T47D (cell line): ENCODE measurements around the gene SEPHS1.

Source experiments
- DNase-seq, 2 experiments: peaks; one replicate each; pipeline versions ENCODE4 v3.0.0 to v3.0.0-alpha.2; 2011 to 2012; ENCODE audit warnings: low read depth in 1 of 2, low spot score in 1 of 2
- JUND ChIP-seq: IDR thresholded peaks from 2 replicates; pipeline ENCODE4 v1.6.1; 2012; ENCODE audit warnings: low read depth
- in situ Hi-C: cut with HindIII; loops from 2 replicates; pipeline ENCODE4 v1.10.0; 2016; ENCODE audit warnings: low sequenced_read_pairs, low pct_unique_long_range_greater_than_20kb

The SEPHS1 gene

GRCh38 chr10:13310518-13311176 lies 37.4 kb downstream of the SEPHS1 start:
- DNase-seq = no peak
- in situ Hi-C loops = no loop called here
- no peak for TF ChIP-seq JUND

DNA sequence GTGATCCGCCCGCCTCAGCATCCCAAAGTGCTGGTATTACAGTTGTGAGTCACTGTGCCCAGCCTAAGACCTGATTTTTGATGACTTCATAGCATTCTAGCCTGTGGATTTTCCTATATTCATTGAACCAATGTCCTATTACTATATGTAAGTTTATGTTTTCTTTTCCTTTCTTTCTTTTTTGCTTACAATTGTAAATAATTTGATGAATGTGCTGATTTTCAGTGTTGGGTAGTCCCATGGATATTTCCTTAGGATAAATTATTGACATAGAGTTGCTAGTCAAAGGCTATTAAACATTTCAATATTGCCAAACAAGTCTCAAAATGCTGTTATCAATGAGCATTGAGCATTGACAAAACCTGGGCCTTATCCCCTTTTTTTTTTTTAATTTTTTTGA lies 38.3 kb downstream of the SEPHS1 start:
- no peak for DNase-seq
- in situ Hi-C loops = no loop called here
- TF ChIP-seq JUND = no peak

DNA sequence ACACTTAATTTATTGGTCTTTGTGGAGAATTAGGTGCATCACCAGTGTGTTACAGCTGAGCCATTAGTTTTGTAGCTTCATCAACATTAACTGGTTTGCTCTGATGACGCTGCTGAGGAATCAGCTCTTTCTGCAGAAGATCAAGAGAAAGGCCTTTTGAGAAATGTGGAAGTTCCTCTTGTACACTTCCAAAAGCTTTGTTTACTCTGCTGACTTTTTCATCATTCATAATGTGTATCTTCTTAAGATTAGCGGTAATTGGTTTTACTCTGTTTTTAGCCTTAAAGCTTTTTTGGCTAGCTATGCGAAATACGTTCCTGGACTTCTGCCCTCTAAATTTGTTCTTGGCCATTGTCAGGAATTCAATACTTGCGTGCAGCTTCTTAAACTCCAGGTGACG lies 40.0 kb downstream of the SEPHS1 start:
- DNase-seq = no peak
- in situ Hi-C loops = no loop called here
- TF ChIP-seq JUND = no peak

GRCh38 chr10:13306103-13306502 lies 42.0 kb downstream of the SEPHS1 start:
- no peak for TF ChIP-seq JUND

DNA sequence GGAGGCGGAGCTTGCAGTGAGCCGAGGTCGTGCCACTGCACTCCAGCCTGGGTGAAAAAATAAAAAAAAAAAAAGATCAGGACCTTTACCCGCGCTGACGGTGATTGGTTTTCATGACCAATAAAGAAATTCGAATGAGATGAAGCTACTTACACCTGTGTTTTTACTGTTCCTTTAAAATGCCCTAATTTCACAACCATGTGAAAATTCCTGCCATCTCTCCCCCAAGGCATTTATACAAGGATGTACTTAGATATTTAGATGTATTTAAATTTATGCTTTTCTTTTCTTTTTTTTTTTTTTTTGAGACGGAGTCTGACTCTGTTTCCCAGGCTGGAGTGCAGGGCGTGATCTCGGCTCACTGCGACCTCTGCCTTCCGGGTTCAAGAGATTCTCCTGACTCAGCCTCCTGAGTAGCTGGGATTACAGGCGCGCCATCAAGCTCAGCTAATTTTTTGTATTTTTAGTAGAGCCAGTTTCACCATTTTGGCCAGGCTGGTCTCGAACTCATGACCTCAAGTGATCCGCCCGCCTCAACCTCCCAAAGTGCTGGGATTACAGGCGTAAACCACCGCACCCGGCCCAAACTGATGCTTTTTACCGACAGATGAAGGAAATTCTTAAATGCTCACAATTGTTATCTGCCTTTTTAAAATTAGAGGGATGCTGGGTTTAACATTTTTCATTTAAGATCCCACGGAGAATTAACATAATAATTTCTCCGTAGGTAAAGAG lies 45.1 kb downstream of the SEPHS1 start:
- peak in 1 of 2 experiments; percentile 57 for DNase-seq
- in situ Hi-C loops = no loop called here
- no peak for TF ChIP-seq JUND

More at GRCh38 chr10:13306103-13306502, 42.0 kb downstream of the SEPHS1 start:
- DNase-seq = no peak
- in situ Hi-C loops = no loop called here

DNA sequence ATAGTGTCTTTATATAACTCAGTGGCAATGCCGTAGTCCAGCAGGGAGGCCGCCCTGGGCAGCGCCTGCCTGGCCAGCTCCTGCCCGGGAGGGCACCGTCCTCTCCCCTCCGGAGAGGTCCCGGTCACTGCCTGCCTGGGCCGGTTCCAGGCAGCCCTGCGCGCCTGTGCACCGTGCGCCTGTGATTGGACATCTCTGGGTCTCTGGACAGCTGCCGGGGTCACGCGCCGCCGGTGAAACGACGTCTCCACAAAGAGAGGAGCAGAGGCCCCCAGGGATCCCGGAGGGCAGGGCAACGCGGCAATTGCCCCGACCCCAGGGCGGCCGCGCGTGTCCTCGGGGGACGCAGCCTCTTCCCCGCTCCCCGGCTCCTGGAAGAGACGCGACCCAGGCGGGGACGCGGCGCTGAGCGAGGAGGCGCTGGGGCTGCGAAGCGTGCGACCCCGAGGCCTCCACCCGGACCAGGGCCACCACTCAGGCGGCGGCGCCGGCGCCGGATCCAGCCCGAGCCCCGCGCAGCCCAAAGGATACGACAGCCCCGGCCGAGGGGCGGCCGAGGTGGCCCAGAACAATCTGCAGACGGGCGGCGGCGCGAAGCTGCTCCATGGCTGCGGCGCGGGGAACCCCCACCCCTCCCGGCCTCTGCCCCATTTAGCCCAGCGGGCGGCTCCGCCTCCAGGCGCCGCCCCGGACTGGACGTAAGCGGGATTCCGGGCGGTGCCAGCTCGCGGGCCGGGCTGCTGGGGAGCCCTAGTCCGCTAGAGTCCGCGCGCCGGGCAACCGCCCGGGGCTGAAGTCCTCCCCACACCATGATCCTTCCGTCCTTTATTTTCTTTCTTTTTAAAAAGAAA lies 48.4 kb downstream of the SEPHS1 start, which contains the start of gene PHYH:
Gene PHYH (minus strand): TSS at position 628 of the 851 bp plus-strand sequence. CDS start 22 bp downstream, at position 606.
- in situ Hi-C loops = no loop called here
- DNase-seq = peak; percentile 88 to 94

DNA sequence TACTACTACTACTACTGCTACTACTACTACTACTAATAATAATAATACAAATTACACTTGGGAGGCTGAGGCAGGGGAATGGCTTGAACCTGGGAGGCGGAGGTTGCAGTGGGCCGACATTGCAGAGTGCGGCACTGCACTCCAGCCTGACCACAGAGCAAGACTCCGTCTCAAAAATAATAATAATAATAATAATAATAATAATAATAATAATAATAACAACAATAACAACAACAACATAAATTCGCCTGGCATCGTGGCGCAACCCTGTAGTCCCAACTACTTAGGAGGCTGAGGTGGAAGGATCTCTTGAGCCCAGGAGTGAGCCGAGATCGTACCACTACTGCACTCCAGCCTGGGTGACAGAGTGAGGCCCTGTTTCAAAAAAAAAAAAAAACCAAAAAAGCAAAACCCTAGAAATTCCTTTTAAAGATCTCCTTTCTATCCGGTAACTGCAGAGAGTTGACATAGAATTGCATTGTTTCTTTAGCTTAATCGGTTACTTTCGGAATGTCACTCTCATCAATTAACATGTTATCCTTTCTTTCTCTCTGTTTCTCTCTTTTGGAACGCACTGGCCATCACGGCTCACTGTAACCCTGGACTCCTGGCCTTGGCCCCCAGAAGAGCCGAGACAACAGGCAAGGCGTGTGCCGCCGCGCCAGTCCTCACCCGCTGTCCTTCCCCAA lies 49.2 kb downstream of the SEPHS1 start:
- in situ Hi-C loops = no loop called here
- no peak for TF ChIP-seq JUND
- no peak for DNase-seq

More for the DNA sequence above, 48.4 kb downstream of the SEPHS1 start, which contains the start of gene PHYH:
- TF ChIP-seq JUND = no peak

DNA sequence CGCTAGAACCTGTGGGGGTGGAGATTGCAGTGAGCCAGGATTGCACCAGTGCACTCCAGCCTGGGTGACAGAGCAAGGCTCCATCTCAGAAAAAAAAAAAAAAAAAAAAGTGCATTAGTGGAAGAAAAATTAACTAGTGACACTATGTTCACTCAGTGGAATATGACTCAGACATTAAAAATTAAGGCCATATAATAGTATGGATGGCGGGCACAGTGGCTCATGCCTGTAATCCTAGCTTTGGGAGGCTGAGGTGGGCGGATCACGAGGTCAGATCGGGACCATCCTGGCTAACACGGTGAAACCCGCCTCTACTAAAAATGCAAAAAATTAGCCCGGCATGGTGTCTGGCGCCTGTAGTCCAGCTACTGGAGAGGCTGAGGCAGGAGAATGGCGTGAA lies 51.6 kb downstream of the SEPHS1 start:
- in situ Hi-C loops = no loop called here
- DNase-seq = no peak
- TF ChIP-seq JUND = no peak

- in situ Hi-C loops = no loop called here
- no peak for DNase-seq
- no peak for TF ChIP-seq JUND
Measured at GRCh38 chr10:13294784-13295183, 53.3 kb downstream of the SEPHS1 start.

DNA sequence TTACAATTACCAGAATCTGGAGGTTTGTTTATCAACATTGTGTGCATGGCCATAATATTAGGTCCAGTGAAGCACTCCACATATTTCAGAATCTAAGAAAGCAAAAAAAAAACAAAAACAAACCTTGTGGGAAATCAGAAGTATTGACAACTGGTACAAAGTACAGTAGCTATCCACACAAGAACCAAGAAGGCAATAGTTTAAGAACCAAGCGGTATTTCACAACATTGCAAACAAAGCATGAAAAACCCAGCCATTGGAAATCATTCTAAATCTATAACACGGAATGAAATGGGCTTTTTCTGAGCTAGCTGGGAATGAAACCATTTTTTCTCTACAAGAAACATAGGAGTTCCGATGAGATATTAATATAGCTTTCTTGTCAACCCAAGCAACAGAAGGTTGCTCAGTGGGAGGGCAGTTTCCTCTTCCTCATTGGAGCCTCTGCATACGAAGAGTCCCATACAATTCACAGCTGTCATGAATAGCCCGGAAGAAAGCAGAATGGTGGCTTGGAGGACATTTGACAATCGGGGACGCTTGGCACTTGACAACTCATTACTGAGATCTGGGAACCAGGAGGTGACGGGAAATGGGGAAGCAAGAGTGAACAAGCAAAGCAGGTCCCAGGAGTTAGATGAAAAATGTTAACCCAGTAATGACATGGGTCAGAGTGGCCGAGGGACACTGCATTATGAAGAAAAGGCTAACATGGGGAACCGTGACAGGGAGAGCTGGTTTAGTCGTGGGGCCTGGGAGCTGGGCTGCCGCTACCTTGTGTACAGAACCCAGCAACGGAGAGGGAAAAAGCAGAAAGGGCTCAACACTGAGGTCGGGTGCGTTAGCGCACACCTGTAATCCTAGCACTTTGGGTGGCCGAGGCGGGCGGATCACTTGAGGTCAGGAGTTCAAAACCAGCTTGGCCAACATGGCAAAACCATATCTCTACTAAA lies 56.0 kb downstream of the SEPHS1 start:
- TF ChIP-seq JUND = no peak
- in situ Hi-C loops = no loop called here
- no peak for DNase-seq

DNA sequence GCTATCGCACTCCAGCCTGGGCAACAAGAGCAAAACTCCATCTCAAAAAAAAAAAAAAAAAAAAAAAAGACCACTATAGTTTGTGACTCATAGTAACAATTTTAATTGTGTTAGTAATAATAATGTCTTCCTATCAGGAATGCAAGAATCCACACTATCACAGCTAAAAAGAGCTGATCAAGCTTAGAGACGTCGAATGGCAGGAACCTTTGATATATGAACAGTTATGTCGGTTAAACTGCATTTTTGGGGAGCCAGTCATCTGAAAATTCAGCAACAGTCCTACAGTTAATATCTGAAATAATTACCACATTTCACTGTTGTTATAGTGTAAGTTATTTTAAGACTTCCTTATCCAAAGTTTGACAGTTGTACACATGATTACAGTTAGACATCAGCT lies 57.0 kb downstream of the SEPHS1 start:
- in situ Hi-C loops = no loop called here
- TF ChIP-seq JUND = no peak

More for the DNA sequence above, 57.0 kb downstream of the SEPHS1 start:
- no peak for DNase-seq
